ENCODE measurements around the gene GTF2F2. TPM values are rescaled to one million over a fixed set of nuclear protein-coding genes. Genes with fewer than 3 reads are reported as not detected.
"Not testable (repeated sequence)": the region's sequence is repeated elsewhere in the genome, so short reads cannot be mapped to it uniquely, and the experiment has no call there.

The GTF2F2 gene
- polyA plus RNA-seq, 4 donors, result 21.2 to 32.8 (median 28.7) TPM

- DNase-seq (ENCODE audit: low read depth in 4 of 4, low spot score in 3 of 4), result no peak
These were observed 122.2 kb downstream of the GTF2F2 start for GRCh38 chr13:45242524-45242923.

- no peak for DNase-seq (ENCODE audit: low read depth in 4 of 4, low spot score in 3 of 4)
These were observed 122.8 kb downstream of the GTF2F2 start for GRCh38 chr13:45243077-45243476.

- not testable (repeated sequence) for DNase-seq (ENCODE audit: low read depth in 4 of 4, low spot score in 3 of 4)
These were observed 124.4 kb downstream of the GTF2F2 start for GRCh38 chr13:45244736-45245135.

GRCh38 chr13:45249662-45250061 is 129.4 kb downstream of the GTF2F2 start:
- DNase-seq (ENCODE audit: low read depth in 4 of 4, low spot score in 3 of 4), result no peak

GRCh38 chr13:45254396-45254795 is 134.1 kb downstream of the GTF2F2 start:
- no peak for DNase-seq (ENCODE audit: low read depth in 4 of 4, low spot score in 3 of 4)

- no peak for DNase-seq (ENCODE audit: low read depth in 4 of 4, low spot score in 3 of 4)
These were observed 135.1 kb downstream of the GTF2F2 start for GRCh38 chr13:45255247-45255987.

GRCh38 chr13:45256254-45256653 is 135.9 kb downstream of the GTF2F2 start:
- DNase-seq (ENCODE audit: low read depth in 4 of 4, low spot score in 3 of 4), result no peak

- DNase-seq (ENCODE audit: low read depth in 4 of 4, low spot score in 3 of 4), result no peak
These were observed 137.5 kb downstream of the GTF2F2 start for GRCh38 chr13:45257638-45258333.

GRCh38 chr13:45258334-45258675 is 138.0 kb downstream of the GTF2F2 start:
- DNase-seq (ENCODE audit: low read depth in 4 of 4, low spot score in 3 of 4), result no peak

GRCh38 chr13:45267215-45267614 is 146.9 kb downstream of the GTF2F2 start:
- no peak for DNase-seq (ENCODE audit: low read depth in 4 of 4, low spot score in 3 of 4)

- no peak for DNase-seq (ENCODE audit: low read depth in 4 of 4, low spot score in 3 of 4)
These were observed 148.9 kb downstream of the GTF2F2 start for GRCh38 chr13:45269204-45269603.

GRCh38 chr13:45276913-45277312 is 156.6 kb downstream of the GTF2F2 start:
- no peak for DNase-seq (ENCODE audit: low read depth in 4 of 4, low spot score in 3 of 4)

- no peak for DNase-seq (ENCODE audit: low read depth in 4 of 4, low spot score in 3 of 4)
These were observed 157.9 kb downstream of the GTF2F2 start for GRCh38 chr13:45278096-45278645.

- no peak for DNase-seq (ENCODE audit: low read depth in 4 of 4, low spot score in 3 of 4)
These were observed 159.7 kb downstream of the GTF2F2 start for GRCh38 chr13:45280011-45280410.

- peak; percentile 18 to 33 (median 25) for DNase-seq (ENCODE audit: low read depth in 4 of 4, low spot score in 3 of 4)
These were observed 160.7 kb downstream of the GTF2F2 start for GRCh38 chr13:45280751-45281634.

GRCh38 chr13:45282994-45283393 is 162.7 kb downstream of the GTF2F2 start:
- DNase-seq (ENCODE audit: low read depth in 4 of 4, low spot score in 3 of 4), result no peak

- no peak for DNase-seq (ENCODE audit: low read depth in 4 of 4, low spot score in 3 of 4)
These were observed 169.7 kb downstream of the GTF2F2 start for GRCh38 chr13:45289936-45290563.

GRCh38 chr13:45292176-45292575 is 171.9 kb downstream of the GTF2F2 start:
- no peak for DNase-seq (ENCODE audit: low read depth in 4 of 4, low spot score in 3 of 4)

GRCh38 chr13:45295536-45295935 is 175.2 kb downstream of the GTF2F2 start:
- no peak for DNase-seq (ENCODE audit: low read depth in 4 of 4, low spot score in 3 of 4)

- DNase-seq (ENCODE audit: low read depth in 4 of 4, low spot score in 3 of 4), result no peak
These were observed 175.9 kb downstream of the GTF2F2 start for GRCh38 chr13:45296259-45296658.
